Kidney (tissue), 14 donors: ENCODE results near the gene KRT9. TPM values are rescaled to one million over a fixed set of nuclear protein-coding genes. Genes with fewer than 3 reads are reported as not detected.
A peak's percentile ranks its signal among the peaks of the same experiment; 100 is the strongest.

Source experiments
- DNase-seq, 5 donors: peaks; one replicate each; pipeline ENCODE4 v3.0.0-alpha.2; 2013 to 2020
- FAIRE-seq: peaks from 2 replicates; lab custom pipeline; 2012; peaks lifted over from hg19 to GRCh38; lab: Jason Lieb, UNC
- H3K27ac ChIP-seq, 2 donors: one replicate each; pipeline ENCODE4 v1.7.0; 2013; ENCODE audit warnings: low read depth in 2 of 2, low read length in 2 of 2, inconsistent platforms in 1 of 2
- H3K27me3 ChIP-seq: one replicate; pipeline ENCODE4 v1.7.1; 2013; ENCODE audit warnings: low read length, inconsistent platforms; ENCODE audit not compliant: control insufficient read depth, insufficient read depth
- H3K36me3 ChIP-seq, 3 donors: one replicate each; pipeline versions ENCODE4 v1.7.0 to v1.7.1; 2013; ENCODE audit warnings: low read length in 3 of 3, control low read depth in 1 of 3, inconsistent platforms in 1 of 3; ENCODE audit not compliant: insufficient read depth in 3 of 3, control insufficient read depth in 2 of 3
- H3K4me1 ChIP-seq, 3 donors: one replicate each; pipeline versions ENCODE4 v1.7.0 to v1.7.1; 2013; ENCODE audit warnings: low read length in 3 of 3, inconsistent platforms in 1 of 3, low read depth in 1 of 3; ENCODE audit not compliant: control insufficient read depth in 2 of 3, insufficient read depth in 2 of 3
- H3K4me3 ChIP-seq, 3 donors: one replicate each; pipeline versions ENCODE4 v1.7.0 to v1.8.1; 2013; ENCODE audit warnings: low read length in 3 of 3, control low read depth in 1 of 3, inconsistent platforms in 1 of 3
- H3K9ac ChIP-seq, 3 donors: one replicate each; pipeline versions ENCODE4 v1.7.0 to v1.7.1; 2013; ENCODE audit warnings: low read length in 3 of 3, control low read depth in 1 of 3, inconsistent platforms in 1 of 3
- H3K9me3 ChIP-seq, 3 donors: one replicate each; pipeline versions ENCODE4 v1.7.0 to v1.7.1; 2013; ENCODE audit warnings: low read length in 3 of 3, control low read depth in 1 of 3, inconsistent platforms in 1 of 3; ENCODE audit not compliant: control insufficient read depth in 2 of 3, insufficient read depth in 1 of 3
- CTCF ChIP-seq: IDR thresholded peaks from 3 replicates; pipeline ENCODE4 v1.5.1; 2012; ENCODE audit warnings: mild to moderate bottlenecking, moderate library complexity, borderline replicate concordance; ENCODE audit not compliant: insufficient read depth; ENCODE audit errors: extremely low read depth
- intact Hi-C: fragments of 100-400 bp; cut with DNase I; formaldehyde crosslinking; loops from one replicate; pipeline ENCODE4 v1.11.1; 2022
- polyA plus RNA-seq: library from polyadenylated mRNA; stranded (reverse); fragments of 350-450 nt; fragmentation: Illumina TruSeq; extraction: RNeasy Lipid Tissue Mini Kit (QIAGEN cat#74804); gene quantifications from one replicate; pipeline ENCODE4 v1.2.3, GENCODE V29; 2014; ENCODE audit warnings: low read depth, low replicate concordance; ENCODE audit not compliant: insufficient read depth
- total RNA-seq: library from RNA; stranded (reverse); fragmentation: NEBNext Ultra II Directional; extraction: Animal tissue kit (Norgen Biotek cat#: 25700); gene quantifications from one replicate; pipeline ENCODE4 v1.2.1, GENCODE V29; 2021
- donor health status: control.
- donor health status: control.
- donor health status: control.
- donor health status: control.
- donor health status: control.
- donor health status: DM: yes; HTN: yes; CAD: no.
- donor health status: Normal renal cell carcinoma (clear cell type).

KRT9 gene
- total and polyA plus RNA-seq, 2 donors from 2014 or later: not detected

- FAIRE-seq (no peak), DNase-seq (no peak)
- H3K9me3 ChIP-seq: no peaks in the 10 kb centered on the region
- H3K9ac ChIP-seq: no peak overlapping the region
- peaks cover 0 to 7% (median 0%) of the 10 kb centered on the region in 3 donors for H3K4me1 ChIP-seq
- TF ChIP-seq CTCF: no peak
- H3K27me3 ChIP-seq: no peaks in the 10 kb centered on the region
- H3K4me3 ChIP-seq: no peak overlapping the region
- intact Hi-C loops: no loop called here
- H3K36me3 ChIP-seq: no peaks in the 10 kb centered on the region
- no peak overlapping the region for H3K27ac ChIP-seq
These were observed 31.7 kb downstream of the KRT9 start for GRCh38 chr17:41539979-41540701.

- H3K9ac ChIP-seq: no peak overlapping the region
- no peaks in the 10 kb centered on the region for H3K4me1 ChIP-seq
- TF ChIP-seq CTCF: no peak
- no peak overlapping the region for H3K27ac ChIP-seq
- no peaks in the 10 kb centered on the region for H3K27me3 ChIP-seq
- FAIRE-seq: no peak
- no peak for DNase-seq
- intact Hi-C loops: no loop called here
- no peaks in the 10 kb centered on the region for H3K36me3 ChIP-seq
- H3K4me3 ChIP-seq: no peak overlapping the region
- no peaks in the 10 kb centered on the region for H3K9me3 ChIP-seq
These were observed 32.8 kb downstream of the KRT9 start for GRCh38 chr17:41539071-41539492.

- DNase-seq: peak in 3 of 5 donors; percentile 41 to 71 (median 52)
- no peaks in the 10 kb centered on the region for H3K9me3 ChIP-seq
- H3K27me3 ChIP-seq: no peaks in the 10 kb centered on the region
- intact Hi-C loops: no loop called here
- H3K36me3 ChIP-seq: no peaks in the 10 kb centered on the region
- H3K4me3 ChIP-seq: no peak overlapping the region
- no peaks in the 10 kb centered on the region for H3K4me1 ChIP-seq
- H3K27ac ChIP-seq: no peak overlapping the region
- no peak overlapping the region for H3K9ac ChIP-seq
- no peak for TF ChIP-seq CTCF
- no peak for FAIRE-seq
These were observed 33.3 kb downstream of the KRT9 start for GRCh38 chr17:41538565-41538991.
